GM19438 (cell line): ENCODE measurements around the gene MIAT.
"Not testable (repeated sequence)": the region's sequence is repeated elsewhere in the genome, so short reads cannot be mapped to it uniquely, and the experiment has no call there.

Experiments
- ATAC-seq: cut with Tn5 transposase; IDR thresholded peaks from one replicate; pipeline ENCODE4 v1.9.1; 2021; ENCODE audit warnings: low read depth; ENCODE audit not compliant: unreplicated experiment

MIAT gene

GRCh38 chr22:26656891-26657851 lies at the start of gene MIAT:
MIAT (plus strand) TSS chr22:26657588.
- ATAC-seq: no peak

DNA sequence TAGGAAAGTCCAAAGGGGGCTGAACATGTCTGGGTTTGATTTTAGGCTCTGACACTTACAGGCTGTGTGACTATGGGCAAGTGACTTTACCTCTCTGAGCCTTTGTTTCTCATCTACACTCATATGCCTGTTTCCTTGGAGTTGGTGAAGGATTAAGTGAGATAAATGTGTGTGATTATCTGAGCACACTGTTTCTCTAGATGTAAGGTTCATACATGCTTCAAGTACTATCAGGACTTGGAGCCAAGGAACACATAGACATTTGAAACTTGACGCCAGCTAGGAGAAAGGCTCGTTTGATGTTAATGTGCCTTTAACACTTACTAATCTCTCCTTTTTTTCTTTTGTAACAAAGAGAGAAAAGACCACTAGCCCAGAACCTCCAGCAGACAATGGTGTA lies 49.3 kb upstream of the MIAT start:
- ATAC-seq: no peak

DNA sequence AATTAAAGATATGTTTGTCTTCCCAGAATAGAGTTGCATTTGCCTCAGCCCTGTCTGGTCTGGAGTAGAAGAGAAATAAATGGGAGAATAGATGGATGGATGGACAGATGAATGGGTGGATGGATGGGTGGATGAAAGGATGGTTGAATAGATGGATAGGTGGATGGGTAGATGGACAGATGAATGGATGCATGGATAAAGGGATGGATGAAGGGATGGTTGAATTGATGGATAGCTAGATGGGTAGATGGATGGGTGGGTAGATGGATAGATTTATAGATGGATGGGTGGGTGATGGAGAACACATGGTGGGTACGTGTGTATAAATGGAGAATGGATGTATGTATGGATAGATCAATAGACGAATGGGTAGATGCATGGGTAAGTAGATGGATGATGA lies 48.1 kb upstream of the MIAT start:
- ATAC-seq: no peak

DNA sequence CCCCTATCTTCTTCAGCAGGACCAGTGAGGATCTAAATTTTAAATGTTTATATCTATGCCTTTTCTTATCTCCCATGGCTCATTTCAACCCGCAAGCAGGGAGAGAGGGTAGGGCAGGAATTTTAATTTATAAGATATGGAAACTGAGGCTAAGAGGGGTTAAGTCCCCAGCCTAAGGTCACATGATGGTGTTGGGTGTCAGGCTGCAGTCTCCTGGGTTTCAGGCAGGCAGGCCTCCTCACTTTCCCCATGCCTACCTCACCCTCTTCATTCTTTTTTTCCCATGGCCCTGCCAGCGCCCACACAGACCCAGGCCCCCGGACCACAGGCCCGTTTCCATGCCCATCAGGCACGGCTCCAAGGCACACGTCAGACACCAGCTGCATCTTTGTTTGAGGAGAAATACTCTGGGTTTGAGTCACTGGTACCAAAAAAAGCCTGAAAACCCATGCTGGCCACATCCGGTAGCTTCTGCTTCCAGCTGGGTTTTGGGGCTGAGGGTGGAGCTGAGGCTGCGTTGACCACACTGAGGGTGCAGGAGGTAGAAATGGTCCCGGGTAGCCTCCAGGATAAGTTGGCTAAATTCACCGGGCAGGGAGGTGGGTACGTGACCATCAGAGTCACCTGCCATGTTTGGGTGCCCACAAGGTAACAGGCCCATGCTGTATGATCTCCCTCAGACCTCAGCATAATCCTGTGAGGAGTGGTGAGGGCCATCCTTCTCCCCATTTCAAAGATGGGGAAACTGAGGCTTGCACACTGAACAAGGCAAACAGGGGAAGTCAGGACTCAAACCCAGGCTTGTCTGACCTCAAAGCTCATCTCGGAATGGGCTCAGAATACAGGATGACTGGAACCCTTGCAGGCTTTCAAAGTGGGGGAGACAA lies 47.1 kb upstream of the MIAT start:
- ATAC-seq: peak; percentile 82

DNA sequence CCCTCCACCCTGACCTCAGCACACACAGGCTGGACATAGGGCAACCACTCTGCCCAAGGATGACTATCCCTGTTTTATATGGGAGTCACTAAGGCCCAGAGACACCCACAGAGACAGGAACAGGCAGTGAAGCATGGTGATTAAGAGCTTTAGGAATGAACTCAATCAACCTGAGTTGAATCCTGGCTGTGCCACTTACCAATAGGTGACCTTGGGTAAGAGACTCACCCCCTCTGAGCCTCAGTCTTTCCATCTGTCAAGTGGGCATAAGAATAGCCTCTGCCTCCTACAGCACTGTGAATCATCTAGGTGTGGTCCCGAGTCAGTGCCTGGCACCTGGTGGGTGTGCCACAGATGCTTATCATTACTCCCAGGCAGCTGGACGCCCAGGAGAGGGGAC lies 46.4 kb upstream of the MIAT start:
- no peak for ATAC-seq

DNA sequence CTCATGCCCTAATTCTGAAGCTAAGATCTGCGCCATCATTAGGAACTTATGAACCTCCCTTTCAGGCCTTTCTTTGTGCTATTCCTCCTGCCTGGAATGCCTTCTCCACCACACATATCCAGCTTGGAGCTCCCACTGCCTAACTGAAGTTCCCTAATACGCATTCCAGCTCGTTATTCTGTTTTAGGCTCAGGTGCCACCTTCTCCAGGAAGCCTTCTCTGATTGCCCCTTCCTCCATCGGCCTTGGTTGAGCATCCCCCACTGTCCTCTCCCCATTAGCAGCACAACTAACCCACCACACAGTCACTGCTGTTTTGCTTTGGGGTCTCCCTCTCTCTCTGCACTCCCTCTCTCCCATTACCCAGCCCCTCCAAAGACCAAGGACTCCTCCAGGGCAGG lies 44.7 kb upstream of the MIAT start:
- ATAC-seq: no peak

DNA sequence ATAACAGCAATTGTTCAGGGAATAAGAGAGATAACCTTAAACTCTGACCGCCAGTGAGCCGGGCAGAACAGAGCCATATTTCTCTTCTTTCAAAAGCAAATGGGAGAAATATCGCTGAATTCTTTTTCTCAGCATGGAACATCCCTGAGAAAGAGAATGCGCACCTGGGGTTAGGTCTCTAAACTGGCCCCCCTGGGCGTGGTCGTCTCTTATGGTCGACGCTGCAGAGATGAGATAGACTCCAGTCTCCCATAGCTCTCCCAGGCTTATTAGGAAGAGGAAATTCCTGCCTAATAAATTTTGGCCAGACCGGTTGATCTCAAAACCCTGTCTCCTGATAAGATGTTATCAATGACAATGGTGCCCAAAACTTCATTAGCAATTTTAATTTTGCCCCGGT lies 43.6 kb upstream of the MIAT start:
- ATAC-seq: not testable (repeated sequence)

DNA sequence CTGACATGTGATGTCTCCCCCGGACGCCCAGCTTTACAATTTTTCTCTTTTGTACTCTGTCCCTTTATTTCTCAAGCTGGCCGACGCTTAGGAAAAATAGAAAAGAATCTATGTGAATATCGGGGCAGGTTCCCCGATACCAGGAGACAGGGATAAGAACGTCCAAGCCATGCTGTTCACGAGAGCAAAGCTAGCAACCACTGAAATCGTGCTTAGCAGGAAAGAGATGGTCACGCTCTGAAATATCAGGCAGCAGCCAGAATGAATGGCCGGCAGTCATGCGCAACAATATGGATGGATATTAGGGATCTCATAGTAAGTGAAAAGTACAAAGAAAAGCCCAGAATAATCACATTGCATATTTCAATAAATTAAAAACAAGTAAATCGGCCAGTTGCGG lies 43.1 kb upstream of the MIAT start:
- no peak for ATAC-seq

DNA sequence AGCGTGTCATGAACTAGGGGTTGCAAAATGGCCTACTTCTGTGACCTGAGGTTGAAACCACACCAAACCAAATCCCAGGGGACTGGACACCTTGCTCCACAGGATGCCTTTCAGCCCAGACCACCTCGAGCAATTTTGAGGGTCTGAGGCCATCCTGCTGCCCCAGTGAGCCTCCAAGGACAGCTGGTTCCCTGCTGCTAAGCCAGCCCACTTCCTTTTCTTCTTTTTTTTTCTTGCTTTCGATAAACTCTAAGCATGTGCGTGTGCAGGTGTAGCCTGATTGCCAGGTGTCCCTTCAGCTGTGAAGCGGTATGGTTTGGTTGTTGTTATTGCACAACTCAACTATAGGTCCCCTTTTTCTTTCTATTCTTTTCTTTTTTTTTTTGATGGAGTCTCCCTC lies 42.2 kb upstream of the MIAT start:
- peak; percentile 58 for ATAC-seq

DNA sequence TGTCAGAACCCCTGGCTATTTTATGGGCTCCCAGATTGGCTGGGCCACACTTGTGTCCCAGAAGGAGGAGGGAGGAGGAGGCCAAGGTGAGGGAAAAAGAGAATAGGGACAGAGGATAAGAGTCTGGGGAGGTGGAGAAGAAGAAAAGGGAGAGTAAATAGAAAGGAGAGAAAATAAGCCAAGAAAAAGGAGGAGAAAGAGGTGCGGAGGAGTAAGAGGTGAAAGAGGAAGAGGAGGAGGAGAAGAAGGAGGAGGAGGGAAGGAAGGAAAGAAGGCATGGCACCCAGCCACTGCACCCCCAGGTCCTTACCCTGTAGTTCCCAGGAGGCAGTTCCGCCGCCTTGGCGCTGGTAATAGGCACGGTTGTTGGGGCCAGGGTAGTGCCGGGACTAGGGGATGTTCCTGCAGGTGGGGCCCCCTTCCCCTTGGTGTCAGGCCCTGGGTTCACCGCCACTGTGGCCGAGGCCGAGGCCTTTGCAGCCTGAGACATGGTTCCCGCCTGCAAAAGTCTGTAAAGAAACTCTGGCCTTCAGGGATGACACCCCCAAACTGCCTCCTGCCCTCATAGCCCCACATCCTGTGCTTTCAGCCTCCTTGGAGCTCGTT lies 41.5 kb upstream of the MIAT start:
- ATAC-seq: no peak

GRCh38 chr22:26616650-26617049 lies 40.7 kb upstream of the MIAT start:
- no peak for ATAC-seq

- no peak for ATAC-seq
Observed at GRCh38 chr22:26617271-26618199, 39.9 kb upstream of the MIAT start, which contains the start of gene CRYBB1. CRYBB1 (minus strand) TSS chr22:26618027; CDS start chr22:26616319, 1,708 bp downstream.

- ATAC-seq: no peak
Observed at GRCh38 chr22:26618455-26618854, 38.9 kb upstream of the MIAT start.

GRCh38 chr22:26619510-26619909 lies 37.9 kb upstream of the MIAT start:
- ATAC-seq: no peak

- no peak for ATAC-seq
Observed at GRCh38 chr22:26620197-26620596, 37.2 kb upstream of the MIAT start.

DNA sequence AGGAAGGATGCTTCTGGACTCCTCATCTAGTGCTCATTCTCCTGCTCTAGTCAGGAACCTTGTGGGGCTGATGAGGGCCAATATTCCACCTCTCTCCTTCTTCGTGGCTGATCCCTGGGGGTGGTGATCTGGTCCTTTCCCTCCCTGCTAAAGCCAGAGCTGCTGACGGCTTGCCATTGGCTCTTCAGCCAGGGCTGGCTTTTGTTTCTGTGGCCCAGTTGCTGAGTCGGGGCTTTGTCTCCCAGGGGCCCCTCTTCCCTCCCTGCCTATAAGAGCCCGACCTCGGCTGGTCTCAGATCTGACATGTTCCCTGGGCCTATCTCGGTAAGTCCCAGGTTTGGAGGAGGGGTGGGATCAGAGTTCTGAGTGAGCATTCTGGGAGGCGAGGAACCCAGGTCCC lies 35.7 kb upstream of the MIAT start, which contains the start of gene CRYBA4:
CRYBA4 (plus strand) TSS at position 301 of the 400 bp plus-strand sequence. CDS start 634 bp downstream, outside the sequence.
- ATAC-seq: no peak

DNA sequence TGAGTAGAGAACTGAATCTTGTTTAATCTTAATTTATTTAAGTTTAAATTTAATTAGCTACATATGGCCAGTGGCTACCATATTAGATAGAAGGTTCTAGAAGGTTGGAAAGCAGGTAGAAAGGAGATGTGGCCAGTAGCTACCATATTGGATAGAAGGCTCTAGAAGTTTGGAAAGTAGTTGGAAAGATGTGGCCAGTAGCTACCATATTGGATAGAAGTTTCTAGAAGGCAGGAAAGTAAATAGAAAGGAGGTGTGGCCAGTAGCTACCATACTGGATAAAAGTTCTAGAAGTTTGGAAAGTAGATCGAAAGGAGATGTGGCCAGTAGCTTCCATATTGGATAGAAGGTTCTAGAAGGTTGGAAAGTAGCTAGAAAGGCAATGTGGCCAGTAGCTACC lies 33.4 kb upstream of the MIAT start:
- no peak for ATAC-seq

GRCh38 chr22:26624803-26625202 lies 32.6 kb upstream of the MIAT start:
- ATAC-seq: no peak

GRCh38 chr22:26629988-26630761 lies 27.2 kb upstream of the MIAT start:
- no peak for ATAC-seq
